Islet precursor cell (in vitro differentiated cells): ENCODE results near the gene BMPER.

Experiments
- DNase-seq: peaks from one replicate; pipeline ENCODE4 v3.0.0-alpha.2; 2018

The BMPER gene

GRCh38 chr7:33892945-33893344 lies 12.4 kb upstream of the BMPER start:
- DNase-seq = no peak

- DNase-seq = no peak
Observed at GRCh38 chr7:33893377-33893776, 12.0 kb upstream of the BMPER start.

- DNase-seq = peak; percentile 97
Observed at GRCh38 chr7:33895025-33895804, 10.1 kb upstream of the BMPER start.

- no peak for DNase-seq
Observed at GRCh38 chr7:33900501-33900900, 4.8 kb upstream of the BMPER start.

GRCh38 chr7:33901199-33901598 lies 4.1 kb upstream of the BMPER start:
- DNase-seq = no peak

GRCh38 chr7:33901847-33902246 lies 3.5 kb upstream of the BMPER start:
- DNase-seq = no peak

- no peak for DNase-seq
Observed at GRCh38 chr7:33902746-33903145, 2.6 kb upstream of the BMPER start.

- DNase-seq = peak; percentile 77
Observed at GRCh38 chr7:33903791-33904680, 1.3 kb upstream of the BMPER start.

GRCh38 chr7:33904681-33905388 lies 504 bp upstream of the BMPER start:
- DNase-seq = peak; percentile 85

GRCh38 chr7:33906697-33907096 lies 1.4 kb downstream of the BMPER start:
- no peak for DNase-seq

GRCh38 chr7:33907625-33908024 lies 2.3 kb downstream of the BMPER start:
- no peak for DNase-seq

GRCh38 chr7:33909318-33909717 lies 4.0 kb downstream of the BMPER start:
- DNase-seq = no peak

- no peak for DNase-seq
Observed at GRCh38 chr7:33909755-33910154, 4.4 kb downstream of the BMPER start.

GRCh38 chr7:33910756-33911155 lies 5.4 kb downstream of the BMPER start:
- DNase-seq = no peak

GRCh38 chr7:33916357-33917081 lies 11.2 kb downstream of the BMPER start:
- DNase-seq = peak; percentile 89

GRCh38 chr7:33917661-33918060 lies 12.3 kb downstream of the BMPER start:
- DNase-seq = no peak

GRCh38 chr7:33918438-33919143 lies 13.3 kb downstream of the BMPER start:
- no peak for DNase-seq

- no peak for DNase-seq
Observed at GRCh38 chr7:33919449-33919848, 14.1 kb downstream of the BMPER start.

- DNase-seq = no peak
Observed at GRCh38 chr7:33921216-33921938, 16.0 kb downstream of the BMPER start.

GRCh38 chr7:33922820-33923219 lies 17.5 kb downstream of the BMPER start:
- DNase-seq = no peak
